Endothelial cell of umbilical vein (primary cell): ENCODE data around the gene PTPRZ1. TPM values are rescaled to one million over a fixed set of nuclear protein-coding genes. Genes with fewer than 3 reads are reported as not detected.

Experiments used
- BruUV-seq: library from RNA; stranded (reverse); fragments of 400-500 nt; replicated peaks from 2 replicates; lab custom pipeline; 2021; lab: Mats Ljungman, UMichigan
- CTCF ChIA-PET: fragments of 300-600, 350-600 bp; sonication (Branson Sonifier 250); formaldehyde crosslinking; loops from one replicate; lab custom pipeline; 2021; ENCODE audit warnings: antibody characterized with exemption, inconsistent platforms; lab: Charles Lee
- POLR2A ChIA-PET: fragments of 300-600, 350-600 bp; sonication (Branson Sonifier 250); formaldehyde crosslinking; loops from one replicate; lab custom pipeline; 2021; ENCODE audit warnings: antibody characterized with exemption, inconsistent platforms; lab: Charles Lee
- DNase-seq: peaks from one replicate; pipeline ENCODE4 v3.0.0-alpha.2; 2011; ENCODE audit warnings: low read depth, low spot score
- FAIRE-seq: peaks from 2 replicates; lab custom pipeline; 2011; peaks lifted over from hg19 to GRCh38; lab: Jason Lieb, UNC
- H2AFZ ChIP-seq: 2 replicates; pipeline ENCODE4 v1.6.0; 2012; ENCODE audit warnings: low read depth, low read length, control low read depth, inconsistent platforms
- H3K27ac ChIP-seq: 2 replicates; pipeline ENCODE4 v1.5.1; 2011; ENCODE audit warnings: low read depth, mild to moderate bottlenecking, control low read depth, low read length, moderate library complexity; ENCODE audit not compliant: insufficient read depth
- H3K27me3 ChIP-seq, 2 experiments: 2 replicates each; pipeline versions ENCODE4 v1.6.0 to v1.6.1; 2011; ENCODE audit warnings: low read length in 2 of 2, mixed read lengths in 1 of 2; ENCODE audit not compliant: control insufficient read depth in 2 of 2, insufficient read depth in 2 of 2
- H3K36me3 ChIP-seq, 2 experiments: 2 replicates in 1 of 2; 3 replicates in 1 of 2; pipeline ENCODE4 v1.5.1; 2011; ENCODE audit warnings: low read length in 2 of 2, mild to moderate bottlenecking in 1 of 2, moderate library complexity in 1 of 2; ENCODE audit not compliant: control insufficient read depth in 2 of 2, insufficient read depth in 2 of 2; ENCODE audit errors: extremely low read depth in 1 of 2
- H3K4me1 ChIP-seq: 3 replicates; pipeline ENCODE4 v1.5.1; 2011; ENCODE audit warnings: mild to moderate bottlenecking, low read length; ENCODE audit not compliant: control insufficient read depth, insufficient read depth; ENCODE audit errors: extremely low read depth
- H3K4me2 ChIP-seq: 2 replicates; pipeline ENCODE4 v1.6.1; 2011; ENCODE audit warnings: low read length, control low read depth, mixed read lengths; ENCODE audit not compliant: insufficient read depth
- H3K4me3 ChIP-seq, 3 experiments: fragments of 200-600 bp in 1 of 3; sonication (generic), shearing (Covaris generic) in 1 of 3; replicated peaks in 1 of 3; 2 replicates each; pipeline ENCODE4 v1.5.1; 2011 to 2016; ENCODE audit warnings: control low read depth in 3 of 3, low read length in 3 of 3, mild to moderate bottlenecking in 2 of 3, inconsistent platforms in 1 of 3, low read depth in 1 of 3, moderate library complexity in 1 of 3; ENCODE audit not compliant: insufficient read depth in 1 of 3
- H3K79me2 ChIP-seq: 2 replicates; pipeline ENCODE4 v1.6.0; 2012; ENCODE audit warnings: low read length, inconsistent platforms; ENCODE audit not compliant: control insufficient read depth, insufficient read depth
- H3K9ac ChIP-seq: replicated peaks from 2 replicates; pipeline ENCODE3; 2011; ENCODE audit warnings: low read length, control low read depth; ENCODE audit not compliant: insufficient read depth; ENCODE audit errors: extremely low read depth
- H3K9me1 ChIP-seq: replicated peaks from 3 replicates; pipeline ENCODE4 v1.6.0; 2011; ENCODE audit warnings: mild to moderate bottlenecking, low read length; ENCODE audit not compliant: control insufficient read depth, insufficient read depth; ENCODE audit errors: extremely low read depth
- H3K9me3 ChIP-seq: replicated peaks from 2 replicates; pipeline ENCODE4 v1.5.1; 2012; ENCODE audit warnings: low read length, inconsistent platforms; ENCODE audit not compliant: control insufficient read depth, insufficient read depth
- H4K20me1 ChIP-seq: replicated peaks from 2 replicates; pipeline ENCODE3; 2011; ENCODE audit warnings: mild to moderate bottlenecking, low read length; ENCODE audit not compliant: control insufficient read depth, insufficient read depth; ENCODE audit errors: extremely low read depth
- CTCF ChIP-seq, 2 donors: IDR thresholded peaks; 1 replicate in 1 of 2; 2 replicates in 1 of 2; pipeline ENCODE4 v1.5.1; 2011; ENCODE audit warnings: low read length in 2 of 2, mild to moderate bottlenecking in 2 of 2, moderate library complexity in 2 of 2, control low read depth in 1 of 2, inconsistent platforms in 1 of 2, low read depth in 1 of 2; ENCODE audit not compliant: insufficient read depth in 1 of 2; ENCODE audit errors: extremely low read depth in 1 of 2
- EZH2 ChIP-seq: IDR thresholded peaks from 2 replicates; pipeline ENCODE4 v1.6.1; 2012; ENCODE audit warnings: borderline replicate concordance, low read depth, mild to moderate bottlenecking, moderate library complexity, low read length, inconsistent platforms; ENCODE audit not compliant: severe bottlenecking
- FOS ChIP-seq: IDR thresholded peaks from 2 replicates; pipeline ENCODE4 v1.6.1; 2011; ENCODE audit warnings: mild to moderate bottlenecking, low read length, moderate library complexity, borderline replicate concordance; ENCODE audit not compliant: insufficient read depth
- GATA2 ChIP-seq: IDR thresholded peaks from 2 replicates; pipeline ENCODE4 v1.7.0; 2011; ENCODE audit warnings: low read depth, mild to moderate bottlenecking, moderate library complexity, mixed read lengths, low read length; ENCODE audit not compliant: insufficient read length, insufficient read depth
- JUN ChIP-seq: IDR thresholded peaks from 2 replicates; pipeline ENCODE4 v1.6.1; 2011; ENCODE audit warnings: borderline replicate concordance, low read depth; ENCODE audit not compliant: insufficient read length, insufficient read depth
- MAX ChIP-seq: IDR thresholded peaks from 2 replicates; pipeline ENCODE4 v1.6.1; 2011; ENCODE audit not compliant: insufficient read depth, insufficient read length
- MYC ChIP-seq: IDR thresholded peaks from one replicate; pipeline ENCODE4 v1.6.1; 2011; ENCODE audit warnings: mild to moderate bottlenecking, low read depth, low read length
- POLR2A ChIP-seq: IDR thresholded peaks from 2 replicates; pipeline ENCODE4 v1.6.1; 2012; ENCODE audit warnings: low read depth, mild to moderate bottlenecking, control low read depth, low read length
- POLR2AphosphoS5 ChIP-seq: IDR thresholded peaks from 2 replicates; pipeline ENCODE4 v1.6.1; 2012; ENCODE audit warnings: low read depth, mild to moderate bottlenecking, control low read depth, low read length, moderate library complexity; ENCODE audit not compliant: insufficient read depth
- dilution Hi-C: fragments of 300-500 bp; cut with MboI; formaldehyde crosslinking; loops from one replicate; pipeline ENCODE4 v1.15.0; 2019; ENCODE audit warnings: low sequenced_read_pairs; ENCODE audit not compliant: extremely low pct_ligation_motif_present
- intact Hi-C: fragments of 100-400 bp; cut with micrococcal nuclease; formaldehyde crosslinking; loops from one replicate; pipeline ENCODE4 v1.10.0; 2022
- polyA plus RNA-seq, 4 experiments: library from polyadenylated mRNA; depleted of rRNA in 3 of 4; stranded (reverse) in 3 of 4; unstranded in 1 of 4; fragments of >200 nt; gene quantifications; 2 replicates each; pipeline versions ENCODE4 v1.2.1 to v1.2.3, GENCODE V29; 2011 to 2012; ENCODE audit warnings: missing spikeins in 1 of 4
- total RNA-seq: library from RNA; stranded (reverse); gene quantifications from 2 replicates; pipeline ENCODE4 v1.2.3, GENCODE V29; 2021

Gene PTPRZ1
- total and polyA plus RNA-seq, 2 donors (not counting 3 experiments of a cell fraction or from before 2014, with no cell fraction given), result 0.07 TPM; not detected in 1

GRCh38 chr7:122072924-122073599, 200.1 kb downstream of the PTPRZ1 start:
- intact Hi-C loops (no loop called here), dilution Hi-C loops (no loop called here)
- no peak for FAIRE-seq
- H2AFZ ChIP-seq, result no peak overlapping the region
- peaks cover 3 to 4% of the 10 kb centered on the region in 2 experiments for H3K36me3 ChIP-seq
- no peaks in the 10 kb centered on the region for H4K20me1 ChIP-seq
- DNase-seq, result no peak
- no peak overlapping the region for H3K9ac ChIP-seq
- H3K4me2 ChIP-seq, result no peak overlapping the region
- no peaks in the 10 kb centered on the region for H3K9me3 ChIP-seq
- H3K27ac ChIP-seq, result no peak overlapping the region
- H3K9me1 ChIP-seq, result peaks cover 2% of the 10 kb centered on the region
- BruUV-seq, result no TSS peak
- CTCF ChIA-PET, result interaction anchor here (1.1 kb wide), 1 partner anchor 8 kb away, joined by 3 read pairs; no protein-coding TSS in a partner anchor
- no peak overlapping the region for H3K4me3 ChIP-seq
- no peaks in the 10 kb centered on the region for H3K4me1 ChIP-seq
- H3K79me2 ChIP-seq, result no peaks in the 10 kb centered on the region
- POLR2A ChIA-PET, result no interaction called here
- TF ChIP-seq JUN, result no peak
- no peak for TF ChIP-seq MAX
- no peak for TF ChIP-seq GATA2
- no peak for TF ChIP-seq POLR2A
- TF ChIP-seq FOS, result no peak
- no peak for TF ChIP-seq POLR2AphosphoS5
- TF ChIP-seq CTCF (IDR thresholded peaks at IDR 0.05; ENCODE audit: extremely low read depth in 1 of 2, insufficient read depth in 1 of 2, low read depth in 1 of 2, low read length in 2 of 2), result no peak
- no peak for TF ChIP-seq MYC
- TF ChIP-seq EZH2, result no peak
- H3K27me3 ChIP-seq, result no peaks in the 10 kb centered on the region
